GM19455 (cell line): ENCODE data around the gene ARPIN.
"Not testable (repeated sequence)": the region's sequence is repeated elsewhere in the genome, so short reads cannot be mapped to it uniquely, and the experiment has no call there.

Source experiments
- ATAC-seq: cut with Tn5 transposase; IDR thresholded peaks from one replicate; pipeline ENCODE4 v1.9.1; 2021; ENCODE audit not compliant: unreplicated experiment

The ARPIN gene

GRCh38 chr15:89912674-89913396, at the start of gene ARPIN:
Gene ARPIN, minus strand, starts transcription at chr15:89912952. Its CDS starts 117 bp downstream, at chr15:89912835.
- ATAC-seq: no peak

GRCh38 chr15:89958107-89958805, 45.5 kb upstream of the ARPIN start:
- no peak for ATAC-seq

GRCh38 chr15:89955449-89955998, 42.8 kb upstream of the ARPIN start:
- ATAC-seq: not testable (repeated sequence)

GRCh38 chr15:89954541-89954940, 41.8 kb upstream of the ARPIN start:
- no peak for ATAC-seq

GRCh38 chr15:89948796-89949195, 36.0 kb upstream of the ARPIN start:
- ATAC-seq: no peak

GRCh38 chr15:89947385-89947784, 34.6 kb upstream of the ARPIN start:
- ATAC-seq: no peak

- no peak for ATAC-seq
Observed at GRCh38 chr15:89946681-89947299, 34.0 kb upstream of the ARPIN start.

- ATAC-seq: not testable (repeated sequence)
Observed at GRCh38 chr15:89943721-89944120, 31.0 kb upstream of the ARPIN start.

GRCh38 chr15:89939910-89940309, 27.2 kb upstream of the ARPIN start:
- no peak for ATAC-seq

- ATAC-seq: not testable (repeated sequence)
Observed at GRCh38 chr15:89939377-89939776, 26.6 kb upstream of the ARPIN start.

- no peak for ATAC-seq
Observed at GRCh38 chr15:89937365-89938350, 24.9 kb upstream of the ARPIN start.

GRCh38 chr15:89936786-89937265, 24.1 kb upstream of the ARPIN start:
- no peak for ATAC-seq

- ATAC-seq: no peak
Observed at GRCh38 chr15:89936051-89936785, 23.5 kb upstream of the ARPIN start.

- no peak for ATAC-seq
Observed at GRCh38 chr15:89932880-89933279, 20.1 kb upstream of the ARPIN start.

- ATAC-seq: no peak
Observed at GRCh38 chr15:89928421-89928820, 15.7 kb upstream of the ARPIN start.

GRCh38 chr15:89926158-89926557, 13.4 kb upstream of the ARPIN start:
- ATAC-seq: no peak

GRCh38 chr15:89917442-89918101, 4.8 kb upstream of the ARPIN start:
- no peak for ATAC-seq

GRCh38 chr15:89916660-89917059, 3.9 kb upstream of the ARPIN start:
- no peak for ATAC-seq

- ATAC-seq: no peak
Observed at GRCh38 chr15:89912145-89912673, 543 bp downstream of the ARPIN start.
